ENCODE measurements around the gene NTF3.

GRCh38 chr12:5494343-5494742 is 62.4 kb downstream of the NTF3 start:
- no peak for TF ChIP-seq CTCF (conservative IDR thresholded peaks at IDR 0.05 in 1 of 2, IDR thresholded peaks at IDR 0.05 in 1 of 2; ENCODE audit: low read depth in 1 of 2, low read length in 2 of 2)
- no peak for TF ChIP-seq EZH2 (IDR thresholded peaks at IDR 0.05; ENCODE audit: low read length, missing control alignments)
